Measurements from ENCODE around the gene PLA2G4D. TPM values are rescaled to one million over a fixed set of nuclear protein-coding genes. Genes with fewer than 3 reads are reported as not detected.

Gene PLA2G4D
- total RNA-seq, 1 experiment from 2014 or later, result 0.34 TPM

- TF ChIP-seq ZNF274 (IDR thresholded peaks at IDR 0.05; ENCODE audit: low read depth, low read length) (no peak), SIN3A (IDR thresholded peaks at IDR 0.05; ENCODE audit: low read depth) (no peak), JUND (IDR thresholded peaks at IDR 0.05) (no peak), YY1 (IDR thresholded peaks at IDR 0.05; ENCODE audit: extremely low read depth, insufficient replicate concordance, low read depth, low read length) (no peak), EZH2 (IDR thresholded peaks at IDR 0.05) (no peak), POLR2AphosphoS5 (IDR thresholded peaks at IDR 0.05; ENCODE audit: low read depth, low read length) (no peak), POLR2A (IDR thresholded peaks at IDR 0.05; ENCODE audit: borderline replicate concordance, extremely low read depth, insufficient read depth, insufficient read length) (no peak), SRF (IDR thresholded peaks at IDR 0.05; ENCODE audit: low read depth) (no peak)
Observed at GRCh38 chr15:42111924-42112323, 17.6 kb upstream of the PLA2G4D start (continued).

- BruUV-seq (replicated peaks), result no TSS peak
Observed at GRCh38 chr15:42110367-42110766, 16.0 kb upstream of the PLA2G4D start.

GRCh38 chr15:42108806-42109205, 14.4 kb upstream of the PLA2G4D start:
- H3K4me3 ChIP-seq (replicated peaks in 1 of 2; ENCODE audit: low read depth in 1 of 2, low read length in 2 of 2), result no peak overlapping the region
- peaks cover 0 to 5% of the 10 kb centered on the region in 2 experiments; a peak in 1 of 4 replicates for H3K4me1 ChIP-seq (ENCODE audit: control insufficient read depth in 1 of 2, insufficient read depth in 2 of 2, low read length in 2 of 2)
- ATAC-seq (no peak), DNase-seq (ENCODE audit: low read depth, low spot score) (no peak)
- H3K36me3 ChIP-seq (ENCODE audit: control insufficient read depth in 1 of 2, insufficient read depth in 2 of 2, low read length in 2 of 2), result no peaks in the 10 kb centered on the region
- POLR2A ChIA-PET, result interaction anchor here (0.5 kb wide), 1 partner anchor 118 kb away, joined by 3 read pairs; no protein-coding TSS in a partner anchor
- no peak overlapping the region for H3K27ac ChIP-seq (ENCODE audit: low read depth, low read length)
- H3K79me2 ChIP-seq (ENCODE audit: insufficient read depth, low read length), result no peaks in the 10 kb centered on the region
- no peak overlapping the region for H2AFZ ChIP-seq (ENCODE audit: low read depth, low read length, poor library complexity, severe bottlenecking)
- BruUV-seq (replicated peaks), result no TSS peak
- RAD21 ChIA-PET (ENCODE audit: low non-redundant PET in 1 of 2, low total read pairs in 2 of 2, uncharacterized antibody in 2 of 2, unreplicated experiment in 2 of 2), result no interaction called here
- CTCF ChIA-PET, result no interaction called here
- no peaks in the 10 kb centered on the region for H3K27me3 ChIP-seq (ENCODE audit: insufficient read depth, low read length)
- H3K9me3 ChIP-seq (ENCODE audit: control insufficient read depth in 1 of 2, insufficient read depth in 1 of 2, low read depth in 1 of 2, low read length in 2 of 2), result no peaks in the 10 kb centered on the region; a peak in 1 of 4 replicates
- no peak overlapping the region for H3K9ac ChIP-seq (ENCODE audit: low read length)
- no peak overlapping the region for H3K4me2 ChIP-seq (ENCODE audit: low read length)
- no peaks in the 10 kb centered on the region for H4K20me1 ChIP-seq (ENCODE audit: insufficient read depth)
- H3K9me2 ChIP-seq (ENCODE audit: insufficient read depth), result no peaks in the 10 kb centered on the region
- intact Hi-C loops (cut with micrococcal nuclease), result no loop called here
- TF ChIP-seq ZFX (IDR thresholded peaks at IDR 0.05) (no peak), ELF1 (IDR thresholded peaks at IDR 0.05; ENCODE audit: borderline replicate concordance, low read depth) (no peak), TCF7L2 (IDR thresholded peaks at IDR 0.05; ENCODE audit: borderline replicate concordance, extremely low read depth, insufficient read depth, insufficient read length) (no peak), EZH2phosphoT487 (IDR thresholded peaks at IDR 0.05; ENCODE audit: borderline replicate concordance) (no peak), RAD21 (IDR thresholded peaks at IDR 0.05; ENCODE audit: low read depth) (no peak), MAX (IDR thresholded peaks at IDR 0.05) (no peak), SRF (IDR thresholded peaks at IDR 0.05; ENCODE audit: low read depth) (no peak), EZH2 (IDR thresholded peaks at IDR 0.05) (no peak), REST (IDR thresholded peaks at IDR 0.05; ENCODE audit: low read depth) (no peak), JUND (IDR thresholded peaks at IDR 0.05) (no peak), CBX3 (IDR thresholded peaks at IDR 0.05; ENCODE audit: low read depth) (no peak), ZNF274 (IDR thresholded peaks at IDR 0.05; ENCODE audit: low read depth, low read length) (no peak), SP1 (IDR thresholded peaks at IDR 0.05; ENCODE audit: low read depth) (no peak)

More at GRCh38 chr15:42110367-42110766, 16.0 kb upstream of the PLA2G4D start:
- intact Hi-C loops (cut with micrococcal nuclease), result no loop called here
- H3K4me3 ChIP-seq (replicated peaks in 1 of 2; ENCODE audit: low read depth in 1 of 2, low read length in 2 of 2), result no peak overlapping the region
- DNase-seq (ENCODE audit: low read depth, low spot score) (no peak), ATAC-seq (no peak)
- CTCF ChIA-PET, result no interaction called here
- H3K9me2 ChIP-seq (ENCODE audit: insufficient read depth), result no peaks in the 10 kb centered on the region
- no peaks in the 10 kb centered on the region for H3K36me3 ChIP-seq (ENCODE audit: control insufficient read depth in 1 of 2, insufficient read depth in 2 of 2, low read length in 2 of 2)
- H3K4me2 ChIP-seq (ENCODE audit: low read length), result no peak overlapping the region
- peaks cover 0 to 5% of the 10 kb centered on the region in 2 experiments; a peak in 1 of 4 replicates for H3K4me1 ChIP-seq (ENCODE audit: control insufficient read depth in 1 of 2, insufficient read depth in 2 of 2, low read length in 2 of 2)
- POLR2A ChIA-PET, result no interaction called here
- H3K27me3 ChIP-seq (ENCODE audit: insufficient read depth, low read length), result no peaks in the 10 kb centered on the region
- H3K79me2 ChIP-seq (ENCODE audit: insufficient read depth, low read length), result no peaks in the 10 kb centered on the region
- no peak overlapping the region for H3K27ac ChIP-seq (ENCODE audit: low read depth, low read length)
- H3K9ac ChIP-seq (ENCODE audit: low read length), result no peak overlapping the region
- H4K20me1 ChIP-seq (ENCODE audit: insufficient read depth), result no peaks in the 10 kb centered on the region
- H2AFZ ChIP-seq (ENCODE audit: low read depth, low read length, poor library complexity, severe bottlenecking), result no peak overlapping the region
- RAD21 ChIA-PET (ENCODE audit: low non-redundant PET in 1 of 2, low total read pairs in 2 of 2, uncharacterized antibody in 2 of 2, unreplicated experiment in 2 of 2), result interaction anchor here in 1 of 2 experiments (0.6 kb wide), 1 partner anchor 28 kb away, joined by 4 read pairs; no protein-coding TSS in a partner anchor
- no peak for TF ChIP-seq YY1 (IDR thresholded peaks at IDR 0.05; ENCODE audit: extremely low read depth, insufficient replicate concordance, low read depth, low read length)
- no peaks in the 10 kb centered on the region; a peak in 1 of 4 replicates for H3K9me3 ChIP-seq (ENCODE audit: control insufficient read depth in 1 of 2, insufficient read depth in 1 of 2, low read depth in 1 of 2, low read length in 2 of 2)
